PFSK-1 (cell line): ENCODE measurements around the gene HMGCL.

Experiments used
- FOXP2 ChIP-seq: optimal IDR thresholded peaks from 2 replicates; pipeline ENCODE3; 2011; ENCODE audit warnings: borderline replicate concordance, control low read depth, inconsistent platforms; ENCODE audit not compliant: insufficient read depth; ENCODE audit errors: extremely low read length, extremely low read depth
- POLR2AphosphoS5 ChIP-seq: IDR thresholded peaks from 2 replicates; pipeline ENCODE4 v1.6.1; 2012; ENCODE audit warnings: low read depth, mild to moderate bottlenecking, control low read depth, low read length, moderate library complexity
- REST ChIP-seq, 2 experiments: IDR thresholded peaks; 2 replicates each; pipeline versions ENCODE4 v1.6.1 to v1.8.0; 2011 to 2012; ENCODE audit warnings: low read depth in 2 of 2, low read length in 2 of 2, control low read depth in 1 of 2, inconsistent platforms in 1 of 2, mild to moderate bottlenecking in 1 of 2, moderate library complexity in 1 of 2; ENCODE audit not compliant: insufficient read depth in 1 of 2
- SIN3A ChIP-seq: IDR thresholded peaks from 2 replicates; pipeline ENCODE4 v1.6.1; 2012; ENCODE audit warnings: mild to moderate bottlenecking, low read length, moderate library complexity, borderline replicate concordance; ENCODE audit not compliant: insufficient read depth
- TAF1 ChIP-seq: IDR thresholded peaks from 2 replicates; pipeline ENCODE4 v1.6.1; 2012; ENCODE audit warnings: low read length, control low read depth, borderline replicate concordance; ENCODE audit not compliant: insufficient read depth

The HMGCL gene

GRCh38 chr1:23763041-23763577, 62.1 kb downstream of the HMGCL start:
- TF ChIP-seq SIN3A: no peak
- TF ChIP-seq REST (IDR thresholded peaks at IDR 0.05; ENCODE audit: insufficient read depth in 1 of 2, low read depth in 2 of 2, low read length in 2 of 2): no peak
- TF ChIP-seq FOXP2: no peak
- TF ChIP-seq POLR2AphosphoS5: no peak
- no peak for TF ChIP-seq TAF1

- TF ChIP-seq TAF1 (no peak), SIN3A (no peak), REST (IDR thresholded peaks at IDR 0.05; ENCODE audit: insufficient read depth in 1 of 2, low read depth in 2 of 2, low read length in 2 of 2) (no peak), POLR2AphosphoS5 (no peak), FOXP2 (no peak)
Measured at GRCh38 chr1:23759277-23759676, 66.0 kb downstream of the HMGCL start.

GRCh38 chr1:23757812-23758211, 67.4 kb downstream of the HMGCL start:
- TF ChIP-seq SIN3A (no peak), FOXP2 (no peak), POLR2AphosphoS5 (no peak), REST (IDR thresholded peaks at IDR 0.05; ENCODE audit: insufficient read depth in 1 of 2, low read depth in 2 of 2, low read length in 2 of 2) (no peak), TAF1 (no peak)

GRCh38 chr1:23756676-23757075, 68.6 kb downstream of the HMGCL start:
- no peak for TF ChIP-seq POLR2AphosphoS5
- no peak for TF ChIP-seq SIN3A
- no peak for TF ChIP-seq FOXP2
- no peak for TF ChIP-seq REST (IDR thresholded peaks at IDR 0.05; ENCODE audit: insufficient read depth in 1 of 2, low read depth in 2 of 2, low read length in 2 of 2)
- TF ChIP-seq TAF1: no peak

- TF ChIP-seq POLR2AphosphoS5 (no peak), REST (IDR thresholded peaks at IDR 0.05; ENCODE audit: insufficient read depth in 1 of 2, low read depth in 2 of 2, low read length in 2 of 2) (no peak), TAF1 (no peak), FOXP2 (no peak), SIN3A (no peak)
Measured at GRCh38 chr1:23752909-23753308, 72.3 kb downstream of the HMGCL start.
